Measurements from ENCODE around the gene PTGER3. TPM values are rescaled to one million over a fixed set of nuclear protein-coding genes. Genes with fewer than 3 reads are reported as not detected.

Gene PTGER3
- total RNA-seq, 1 donor from 2014 or later, result 0.29 TPM

GRCh38 chr1:71037066-71037465 is 10.6 kb downstream of the PTGER3 start:
- no peak overlapping the region for H3K27ac Mint-ChIP-seq (ENCODE audit: unreplicated experiment)
- no peaks in the 10 kb centered on the region for H3K9me3 Mint-ChIP-seq (ENCODE audit: unreplicated experiment)
- no peak overlapping the region for H3K4me3 Mint-ChIP-seq (ENCODE audit: unreplicated experiment)
- DNase-seq, result no peak
- H3K27me3 Mint-ChIP-seq (ENCODE audit: unreplicated experiment), result no peaks in the 10 kb centered on the region
- no peak for TF ChIP-seq CTCF (IDR thresholded peaks at IDR 0.05; ENCODE audit: partially characterized antibody, unreplicated experiment)
- H3K36me3 Mint-ChIP-seq (ENCODE audit: unreplicated experiment), result no peaks in the 10 kb centered on the region
- H3K4me1 Mint-ChIP-seq (ENCODE audit: low read depth, unreplicated experiment), result peaks cover 5% of the 10 kb centered on the region

- H3K9me3 Mint-ChIP-seq (ENCODE audit: unreplicated experiment), result no peaks in the 10 kb centered on the region
- TF ChIP-seq CTCF (IDR thresholded peaks at IDR 0.05; ENCODE audit: partially characterized antibody, unreplicated experiment), result no peak
- H3K27ac Mint-ChIP-seq (ENCODE audit: unreplicated experiment), result no peak overlapping the region
- no peaks in the 10 kb centered on the region for H3K27me3 Mint-ChIP-seq (ENCODE audit: unreplicated experiment)
- peaks cover 5% of the 10 kb centered on the region for H3K4me1 Mint-ChIP-seq (ENCODE audit: low read depth, unreplicated experiment)
- no peaks in the 10 kb centered on the region for H3K36me3 Mint-ChIP-seq (ENCODE audit: unreplicated experiment)
- no peak for DNase-seq
- H3K4me3 Mint-ChIP-seq (ENCODE audit: unreplicated experiment), result no peak overlapping the region
Observed at GRCh38 chr1:71033136-71033535, 14.5 kb downstream of the PTGER3 start.

GRCh38 chr1:71031426-71031825 is 16.2 kb downstream of the PTGER3 start:
- no peak overlapping the region for H3K27ac Mint-ChIP-seq (ENCODE audit: unreplicated experiment)
- no peak for DNase-seq
- no peaks in the 10 kb centered on the region for H3K9me3 Mint-ChIP-seq (ENCODE audit: unreplicated experiment)
- H3K4me3 Mint-ChIP-seq (ENCODE audit: unreplicated experiment), result no peak overlapping the region
- H3K36me3 Mint-ChIP-seq (ENCODE audit: unreplicated experiment), result no peaks in the 10 kb centered on the region
- peaks cover 5% of the 10 kb centered on the region for H3K4me1 Mint-ChIP-seq (ENCODE audit: low read depth, unreplicated experiment)
- TF ChIP-seq CTCF (IDR thresholded peaks at IDR 0.05; ENCODE audit: partially characterized antibody, unreplicated experiment), result no peak
- no peaks in the 10 kb centered on the region for H3K27me3 Mint-ChIP-seq (ENCODE audit: unreplicated experiment)

- no peaks in the 10 kb centered on the region for H3K9me3 Mint-ChIP-seq (ENCODE audit: unreplicated experiment)
- no peak overlapping the region for H3K27ac Mint-ChIP-seq (ENCODE audit: unreplicated experiment)
- no peak overlapping the region for H3K4me3 Mint-ChIP-seq (ENCODE audit: unreplicated experiment)
- no peak for DNase-seq
- TF ChIP-seq CTCF (IDR thresholded peaks at IDR 0.05; ENCODE audit: partially characterized antibody, unreplicated experiment), result no peak
- no peaks in the 10 kb centered on the region for H3K4me1 Mint-ChIP-seq (ENCODE audit: low read depth, unreplicated experiment)
- H3K36me3 Mint-ChIP-seq (ENCODE audit: unreplicated experiment), result no peaks in the 10 kb centered on the region
- no peaks in the 10 kb centered on the region for H3K27me3 Mint-ChIP-seq (ENCODE audit: unreplicated experiment)
Observed at GRCh38 chr1:71030026-71030425, 17.6 kb downstream of the PTGER3 start.

GRCh38 chr1:71028981-71029380 is 18.6 kb downstream of the PTGER3 start:
- H3K9me3 Mint-ChIP-seq (ENCODE audit: unreplicated experiment), result no peaks in the 10 kb centered on the region
- H3K27ac Mint-ChIP-seq (ENCODE audit: unreplicated experiment), result no peak overlapping the region

More at GRCh38 chr1:71028981-71029380, 18.6 kb downstream of the PTGER3 start:
- DNase-seq, result no peak
- H3K4me3 Mint-ChIP-seq (ENCODE audit: unreplicated experiment), result no peak overlapping the region
- H3K36me3 Mint-ChIP-seq (ENCODE audit: unreplicated experiment), result no peaks in the 10 kb centered on the region
- H3K27me3 Mint-ChIP-seq (ENCODE audit: unreplicated experiment), result no peaks in the 10 kb centered on the region
- no peak for TF ChIP-seq CTCF (IDR thresholded peaks at IDR 0.05; ENCODE audit: partially characterized antibody, unreplicated experiment)
- no peaks in the 10 kb centered on the region for H3K4me1 Mint-ChIP-seq (ENCODE audit: low read depth, unreplicated experiment)

Measured in glutamatergic neuron (in vitro differentiated cells).